ENCODE measurements around the gene IGSF11. TPM values are rescaled to one million over a fixed set of nuclear protein-coding genes. Genes with fewer than 3 reads are reported as not detected.
"Not testable (repeated sequence)": the region's sequence is repeated elsewhere in the genome, so short reads cannot be mapped to it uniquely, and the experiment has no call there.

The IGSF11 gene
- total RNA-seq, 2 experiments from 2014 or later = 2.0 to 2.5 TPM

- Mint-ChIP-seq H3K4me1 (ENCODE audit: low read depth) (peaks cover 33% of the 10 kb centered on the region), H3K36me3 (ENCODE audit: low read depth) (no peaks in the 10 kb centered on the region), H3K27ac (no peak overlapping the region), H3K27me3 (ENCODE audit: low read depth) (peaks cover 2% of the 10 kb centered on the region), H3K9me3 (ENCODE audit: insufficient read depth) (no peaks in the 10 kb centered on the region), H3K4me3 (no peak overlapping the region)
- ChIA-PET POLR2A (no interaction called here), CTCF (interaction anchor here (1.7 kb wide), 1 partner anchor 102 kb away, joined by 4 read pairs; no protein-coding TSS in a partner anchor)
- DNase-seq (no peak), ATAC-seq (no peak)
These were observed 47.9 kb downstream of the IGSF11 start for GRCh38 chr3:118986734-118987133.

DNA sequence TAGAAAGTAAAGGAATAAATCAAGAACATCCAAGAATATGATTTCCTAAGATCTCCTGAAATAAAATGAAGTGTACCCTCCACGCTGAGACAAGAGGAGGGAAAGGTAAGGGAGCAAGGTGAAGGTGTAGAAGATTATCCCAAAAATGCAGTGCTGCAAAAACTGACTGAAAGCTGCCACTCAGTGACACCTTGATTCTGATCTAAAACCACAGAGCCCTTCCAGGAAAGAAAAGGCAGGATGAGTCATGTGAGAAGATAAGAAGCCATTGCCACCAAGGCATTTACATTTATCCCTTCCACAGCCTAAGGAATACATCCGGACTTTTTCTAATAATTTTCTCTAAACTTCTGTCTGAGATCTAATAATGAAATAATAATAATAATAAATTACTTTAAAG lies 49.9 kb downstream of the IGSF11 start:
- Mint-ChIP-seq H3K4me3 (no peak overlapping the region), H3K9me3 (ENCODE audit: insufficient read depth) (no peaks in the 10 kb centered on the region), H3K4me1 (ENCODE audit: low read depth) (peaks cover 48% of the 10 kb centered on the region), H3K27ac (no peak overlapping the region), H3K27me3 (ENCODE audit: low read depth) (peaks cover 2% of the 10 kb centered on the region), H3K36me3 (ENCODE audit: low read depth) (no peaks in the 10 kb centered on the region)
- ATAC-seq = no peak
- CTCF ChIA-PET = interaction anchor here (1.0 kb wide), 1 partner anchor 50 kb away, joined by 3 read pairs; the partner anchor contains the start of gene IGSF11
- no peak for DNase-seq
- POLR2A ChIA-PET = no interaction called here

DNA sequence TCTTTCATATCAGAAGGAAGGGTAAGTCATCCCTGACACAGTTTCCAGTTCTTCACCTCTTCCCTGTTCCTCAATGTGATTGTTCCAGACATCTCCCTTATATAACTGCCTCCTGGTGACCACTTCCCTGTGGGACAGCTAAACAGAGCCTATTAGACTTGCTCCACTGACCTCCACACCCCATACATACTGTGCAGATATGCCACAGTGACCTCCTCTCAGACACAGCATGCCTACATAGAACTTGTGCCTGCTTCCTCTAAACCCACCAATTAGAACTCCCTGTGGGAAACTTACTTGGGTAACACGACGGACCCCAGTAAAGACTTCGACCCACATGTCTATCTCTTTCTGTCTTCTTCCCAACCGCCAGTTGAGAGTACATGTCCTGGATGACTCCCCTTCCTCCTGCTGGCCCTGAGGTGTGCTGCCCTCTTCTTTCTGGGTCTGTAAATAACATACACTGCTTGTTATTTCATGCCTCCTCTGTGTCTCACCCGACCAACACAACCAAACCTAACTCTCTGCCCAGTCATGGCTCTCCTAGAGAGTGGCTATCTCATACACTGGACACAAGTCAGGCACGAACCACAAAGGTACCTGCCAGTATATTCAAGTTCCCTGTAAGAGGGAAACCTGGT lies 53.0 kb downstream of the IGSF11 start:
- peak overlapping the region; percentile 41 for H3K27ac Mint-ChIP-seq
- peaks cover 56% of the 10 kb centered on the region for H3K4me1 Mint-ChIP-seq (ENCODE audit: low read depth)
- peaks cover 2% of the 10 kb centered on the region for H3K27me3 Mint-ChIP-seq (ENCODE audit: low read depth)
- ATAC-seq = no peak
- H3K4me3 Mint-ChIP-seq = no peak overlapping the region
- no peak for DNase-seq
- ChIA-PET CTCF (no interaction called here), POLR2A (interaction anchor here (1.0 kb wide), 1 partner anchor 26 kb away, joined by 4 read pairs; no protein-coding TSS in a partner anchor)
- H3K36me3 Mint-ChIP-seq (ENCODE audit: low read depth) = peaks cover 6% of the 10 kb centered on the region
- H3K9me3 Mint-ChIP-seq (ENCODE audit: insufficient read depth) = peaks cover 7% of the 10 kb centered on the region

DNA sequence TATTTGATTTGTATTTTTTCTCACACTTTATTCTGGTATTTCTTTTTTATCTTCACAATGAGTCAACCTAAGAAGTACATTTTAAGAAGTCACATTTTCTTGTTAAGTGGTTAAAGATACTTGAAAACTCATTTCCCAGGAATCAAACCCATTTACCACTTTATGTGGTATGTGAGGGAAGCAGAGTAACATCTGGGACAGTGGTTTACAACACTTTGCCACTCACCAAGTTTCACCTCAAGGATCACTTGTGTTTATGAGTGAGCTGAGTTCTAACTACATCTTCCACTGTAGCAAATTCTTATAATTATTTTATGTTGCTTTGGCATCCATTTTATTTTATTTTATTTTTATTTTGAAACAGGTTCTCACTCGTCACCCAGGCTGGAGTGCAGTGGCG lies 53.8 kb downstream of the IGSF11 start:
- ChIA-PET CTCF (interaction anchor here (1.0 kb wide), 1 partner anchor 13 kb away, joined by 3 read pairs; no protein-coding TSS in a partner anchor), POLR2A (interaction anchor here (1.0 kb wide), 1 partner anchor 25 kb away, joined by 4 read pairs; no protein-coding TSS in a partner anchor)
- Mint-ChIP-seq H3K9me3 (ENCODE audit: insufficient read depth) (peaks cover 7% of the 10 kb centered on the region), H3K27me3 (ENCODE audit: low read depth) (peaks cover 2% of the 10 kb centered on the region), H3K4me1 (ENCODE audit: low read depth) (peaks cover 59% of the 10 kb centered on the region), H3K4me3 (no peak overlapping the region), H3K27ac (no peak overlapping the region), H3K36me3 (ENCODE audit: low read depth) (peaks cover 6% of the 10 kb centered on the region)
- ATAC-seq = peak; percentile 73
- DNase-seq = peak; percentile 41

DNA sequence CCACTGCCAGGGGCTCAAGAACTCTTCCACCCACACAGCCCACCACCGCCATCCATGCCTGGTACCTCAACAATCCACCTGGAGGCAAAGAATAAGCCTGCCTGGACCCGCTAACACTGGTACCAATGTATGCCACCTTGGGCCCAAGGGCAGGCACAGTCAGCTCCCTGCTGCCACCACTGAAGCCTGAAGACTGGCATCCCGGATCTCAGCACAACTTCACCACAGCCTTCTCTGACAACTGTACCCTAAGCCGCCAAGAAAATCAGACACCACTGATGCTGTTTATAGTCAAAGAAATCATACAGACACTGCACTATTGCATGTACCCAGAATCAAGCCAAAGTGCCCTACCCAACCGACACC lies 56.3 kb downstream of the IGSF11 start:
- DNase-seq = no peak
- peaks cover 40% of the 10 kb centered on the region for H3K4me1 Mint-ChIP-seq (ENCODE audit: low read depth)
- POLR2A ChIA-PET = interaction anchor here (0.7 kb wide), 1 partner anchor 43 kb away, joined by 3 read pairs; no protein-coding TSS in a partner anchor
- CTCF ChIA-PET = no interaction called here
- H3K27ac Mint-ChIP-seq = no peak overlapping the region
- peaks cover 7% of the 10 kb centered on the region for H3K9me3 Mint-ChIP-seq (ENCODE audit: insufficient read depth)
- H3K36me3 Mint-ChIP-seq (ENCODE audit: low read depth) = peaks cover 6% of the 10 kb centered on the region
- H3K27me3 Mint-ChIP-seq (ENCODE audit: low read depth) = peaks cover 2% of the 10 kb centered on the region
- no peak for ATAC-seq
- H3K4me3 Mint-ChIP-seq = no peak overlapping the region

DNA sequence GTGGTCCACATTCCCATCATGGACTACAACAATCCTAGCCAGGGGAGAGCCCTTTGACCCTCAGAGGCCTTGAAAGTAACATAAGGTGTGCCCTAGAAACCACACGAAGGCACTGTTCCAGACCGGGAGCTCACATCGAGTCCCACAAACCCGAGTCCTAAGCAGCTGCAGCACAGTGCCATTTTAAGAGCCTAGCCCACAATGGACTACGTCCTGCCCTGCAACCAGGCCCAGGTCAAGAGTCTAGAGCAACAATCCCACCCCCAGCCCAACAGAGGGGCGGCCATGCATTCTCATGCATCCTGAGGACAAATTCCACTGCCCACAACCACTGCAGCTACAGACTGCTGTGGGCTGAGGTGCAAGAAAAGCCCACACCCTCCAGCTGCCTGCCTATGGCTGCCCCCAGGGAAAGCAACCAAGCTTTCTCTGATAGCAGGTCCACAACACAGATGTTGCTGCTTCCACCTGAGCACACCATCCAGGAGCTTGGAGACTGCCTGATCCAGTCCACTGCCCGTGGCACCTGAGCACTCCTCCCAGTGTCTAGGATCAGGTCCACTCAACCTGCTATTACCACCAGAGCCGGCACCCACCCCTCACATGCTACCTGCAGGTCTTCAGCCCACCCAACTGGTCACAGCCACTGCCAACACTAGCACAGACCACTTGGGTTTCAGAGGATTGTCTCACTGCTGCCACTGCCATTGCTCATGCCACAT lies 56.8 kb downstream of the IGSF11 start:
- ATAC-seq = no peak
- Mint-ChIP-seq H3K4me3 (no peak overlapping the region), H3K36me3 (ENCODE audit: low read depth) (peaks cover 6% of the 10 kb centered on the region), H3K4me1 (ENCODE audit: low read depth) (peaks cover 39% of the 10 kb centered on the region), H3K27ac (no peak overlapping the region), H3K9me3 (ENCODE audit: insufficient read depth) (peaks cover 7% of the 10 kb centered on the region), H3K27me3 (ENCODE audit: low read depth) (peaks cover 4% of the 10 kb centered on the region)
- no peak for DNase-seq
- POLR2A ChIA-PET = interaction anchor here (0.7 kb wide), 1 partner anchor 42 kb away, joined by 3 read pairs; no protein-coding TSS in a partner anchor
- CTCF ChIA-PET = no interaction called here

DNA sequence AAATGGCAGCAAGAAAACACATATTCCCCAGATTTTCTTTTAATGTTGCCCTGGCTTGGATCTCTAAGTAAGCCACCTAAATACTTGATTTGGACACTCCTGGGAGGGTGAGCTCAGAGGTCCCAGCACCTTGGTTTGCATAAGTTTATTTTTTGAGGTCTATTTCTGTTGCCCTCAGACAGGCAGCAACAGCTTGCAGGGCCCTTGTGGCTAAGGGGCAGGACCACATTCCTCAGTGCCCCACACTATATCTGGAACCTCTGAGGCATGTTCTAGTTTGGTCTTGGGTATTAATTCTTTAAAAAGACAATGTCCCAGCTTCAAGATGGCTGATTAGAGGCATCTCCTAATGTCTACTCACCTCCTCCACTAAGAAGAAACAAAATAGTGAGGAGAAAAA lies 57.5 kb downstream of the IGSF11 start:
- peaks cover 34% of the 10 kb centered on the region for H3K4me1 Mint-ChIP-seq (ENCODE audit: low read depth)
- H3K36me3 Mint-ChIP-seq (ENCODE audit: low read depth) = peaks cover 6% of the 10 kb centered on the region
- peaks cover 2% of the 10 kb centered on the region for H3K27me3 Mint-ChIP-seq (ENCODE audit: low read depth)
- H3K4me3 Mint-ChIP-seq = no peak overlapping the region
- peaks cover 7% of the 10 kb centered on the region for H3K9me3 Mint-ChIP-seq (ENCODE audit: insufficient read depth)
- no peak overlapping the region for H3K27ac Mint-ChIP-seq
- POLR2A ChIA-PET = no interaction called here
- no peak for DNase-seq
- no peak for ATAC-seq
- CTCF ChIA-PET = no interaction called here

DNA sequence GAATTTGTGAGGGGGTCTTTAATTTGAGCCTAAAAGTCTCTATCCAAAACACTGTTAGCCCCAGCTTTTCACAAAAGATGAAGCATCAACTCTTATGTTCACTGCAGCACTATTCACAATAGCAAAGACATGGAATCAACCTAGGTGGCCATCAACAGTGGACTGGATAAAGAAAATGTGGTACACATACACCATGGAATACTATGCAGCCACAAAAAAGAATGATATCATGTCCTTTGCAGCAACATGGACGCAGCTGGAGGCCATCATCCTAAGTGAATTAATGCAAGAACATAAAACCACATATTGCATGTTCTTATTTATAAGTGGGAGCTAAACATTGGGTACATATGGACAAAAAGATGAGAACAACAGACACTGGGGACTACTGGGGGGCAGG lies 59.2 kb downstream of the IGSF11 start:
- ATAC-seq; POLR2A ChIA-PET; H3K9me3 Mint-ChIP-seq (ENCODE audit: insufficient read depth); H3K27ac Mint-ChIP-seq; H3K4me3 Mint-ChIP-seq; H3K36me3 Mint-ChIP-seq (ENCODE audit: low read depth); DNase-seq; H3K27me3 Mint-ChIP-seq (ENCODE audit: low read depth): not testable (repeated sequence)
- CTCF ChIA-PET = interaction anchor here (1.7 kb wide), 1 partner anchor 15 kb away, joined by 4 read pairs; no protein-coding TSS in a partner anchor
- peaks cover 23% of the 10 kb centered on the region for H3K4me1 Mint-ChIP-seq (ENCODE audit: low read depth)

- DNase-seq = no peak
- H3K36me3 Mint-ChIP-seq (ENCODE audit: low read depth) = peaks cover 6% of the 10 kb centered on the region
- no peak overlapping the region for H3K4me3 Mint-ChIP-seq
- ChIA-PET POLR2A (no interaction called here), CTCF (interaction anchor here (1.7 kb wide), 1 partner anchor 14 kb away, joined by 4 read pairs; no protein-coding TSS in a partner anchor)
- no peak overlapping the region for H3K27ac Mint-ChIP-seq
- H3K27me3 Mint-ChIP-seq (ENCODE audit: low read depth) = peaks cover 2% of the 10 kb centered on the region
- no peak for ATAC-seq
- H3K4me1 Mint-ChIP-seq (ENCODE audit: low read depth) = peaks cover 14% of the 10 kb centered on the region
- H3K9me3 Mint-ChIP-seq (ENCODE audit: insufficient read depth) = peaks cover 7% of the 10 kb centered on the region
These were observed 60.1 kb downstream of the IGSF11 start for GRCh38 chr3:118974356-118975097.

GRCh38 chr3:118973050-118973449 lies 61.6 kb downstream of the IGSF11 start:
- ATAC-seq (no peak), DNase-seq (no peak)
- Mint-ChIP-seq H3K27ac (no peak overlapping the region), H3K27me3 (ENCODE audit: low read depth) (peaks cover 8% of the 10 kb centered on the region), H3K36me3 (ENCODE audit: low read depth) (no peaks in the 10 kb centered on the region), H3K4me3 (no peak overlapping the region), H3K4me1 (ENCODE audit: low read depth) (peaks cover 12% of the 10 kb centered on the region), H3K9me3 (ENCODE audit: insufficient read depth) (peaks cover under 1% of the 10 kb centered on the region)
- ChIA-PET CTCF (no interaction called here), POLR2A (no interaction called here)

- H3K4me3 Mint-ChIP-seq = no peak overlapping the region
- DNase-seq (no peak), ATAC-seq (no peak)
- no peaks in the 10 kb centered on the region for H3K4me1 Mint-ChIP-seq (ENCODE audit: low read depth)
- peaks cover 13% of the 10 kb centered on the region for H3K27me3 Mint-ChIP-seq (ENCODE audit: low read depth)
- no peak overlapping the region for H3K27ac Mint-ChIP-seq
- H3K36me3 Mint-ChIP-seq (ENCODE audit: low read depth) = no peaks in the 10 kb centered on the region
- H3K9me3 Mint-ChIP-seq (ENCODE audit: insufficient read depth) = no peaks in the 10 kb centered on the region
- CTCF ChIA-PET = interaction anchor here (1.2 to 2.1 kb wide), 2 partner anchors 64 to 87 kb away, joined by 4 to 5 read pairs; partner anchors contain the start of gene IGSF11
- POLR2A ChIA-PET = no interaction called here
These were observed 63.8 kb downstream of the IGSF11 start for GRCh38 chr3:118970819-118971218.
